HG03558 (cell line): ENCODE results near the gene B3GNT5.

Experiments used
- ATAC-seq: cut with Tn5 transposase; IDR thresholded peaks from one replicate; pipeline ENCODE4 v1.9.1; 2021; ENCODE audit warnings: moderate number of reproducible peaks; ENCODE audit not compliant: unreplicated experiment; ENCODE audit errors: extremely low read depth

Gene B3GNT5

GRCh38 chr3:183285828-183286457 is 32.9 kb downstream of the B3GNT5 start:
- ATAC-seq = peak; percentile 96

- no peak for ATAC-seq
These were observed 34.4 kb downstream of the B3GNT5 start for GRCh38 chr3:183287301-183287971.

- no peak for ATAC-seq
These were observed 35.1 kb downstream of the B3GNT5 start for GRCh38 chr3:183288117-183288516.

- ATAC-seq = no peak
These were observed 37.2 kb downstream of the B3GNT5 start for GRCh38 chr3:183290216-183290615.

- ATAC-seq = no peak
These were observed 38.5 kb downstream of the B3GNT5 start for GRCh38 chr3:183291497-183292031.

- ATAC-seq = no peak
These were observed 40.9 kb downstream of the B3GNT5 start for GRCh38 chr3:183293966-183294365.

- no peak for ATAC-seq
These were observed 42.2 kb downstream of the B3GNT5 start for GRCh38 chr3:183295211-183295610.

GRCh38 chr3:183296944-183297343 is 43.9 kb downstream of the B3GNT5 start:
- no peak for ATAC-seq

GRCh38 chr3:183298701-183299153 is 45.7 kb downstream of the B3GNT5 start:
- no peak for ATAC-seq

GRCh38 chr3:183299976-183300375 is 46.9 kb downstream of the B3GNT5 start:
- no peak for ATAC-seq

GRCh38 chr3:183300996-183301562 is 48.0 kb downstream of the B3GNT5 start:
- no peak for ATAC-seq

- no peak for ATAC-seq
These were observed 49.0 kb downstream of the B3GNT5 start for GRCh38 chr3:183301937-183302580.

- no peak for ATAC-seq
These were observed 50.6 kb downstream of the B3GNT5 start for GRCh38 chr3:183303690-183304089.

- ATAC-seq = peak; percentile 75
These were observed 54.0 kb downstream of the B3GNT5 start for GRCh38 chr3:183306798-183307671.

- ATAC-seq = no peak
These were observed 54.7 kb downstream of the B3GNT5 start for GRCh38 chr3:183307749-183308148.

- no peak for ATAC-seq
These were observed 55.7 kb downstream of the B3GNT5 start for GRCh38 chr3:183308751-183309150.

GRCh38 chr3:183309276-183309675 is 56.2 kb downstream of the B3GNT5 start:
- no peak for ATAC-seq

GRCh38 chr3:183310936-183311335 is 57.9 kb downstream of the B3GNT5 start:
- ATAC-seq = no peak

GRCh38 chr3:183312433-183312832 is 59.4 kb downstream of the B3GNT5 start:
- ATAC-seq = no peak

- ATAC-seq = no peak
These were observed 60.3 kb downstream of the B3GNT5 start for GRCh38 chr3:183313351-183313750.
